A549 treated with CpdA at 1 μM for 4 hours (cell line): ENCODE measurements around the gene TCEAL4. TPM values are rescaled to one million over a fixed set of nuclear protein-coding genes. Genes with fewer than 3 reads are reported as not detected.

Experiments
- total RNA-seq: library from RNA; stranded (reverse); fragments of 200-300 nt; extraction: Qiagen RNA extraction; gene quantifications from 5 replicates; pipeline ENCODE4 v1.2.3, GENCODE V29; 2022; ENCODE audit warnings: low read depth

The TCEAL4 gene
- total RNA-seq: 102 to 160 TPM (median 114 TPM) in 5 replicates

GRCh38 chrX:103585411-103586313, at the start of gene TCEAL4:
Gene TCEAL4 (plus strand): TSS chrX:103585515. CDS start chrX:103586676, 1,161 bp downstream.

GRCh38 chrX:103607364-103608305, 22.3 kb downstream of the TCEAL4 start, which contains the start of gene TCEAL3:
Gene TCEAL3 (plus strand): TSS chrX:103607963. CDS start chrX:103609065, 1,102 bp downstream.

GRCh38 chrX:103628386-103629317, 43.3 kb downstream of the TCEAL4 start, which contains the start of gene TCEAL1:
Gene TCEAL1 (plus strand): TSS chrX:103628975. CDS start chrX:103629917, 942 bp downstream.

Other genes with a start within 250 kb of the TCEAL4 start
- 80.6 to 158 TPM (median 90.0 TPM) in 5 replicates for gene TCEAL9, start 229.0 kb upstream of the TCEAL4 start, total RNA-seq
- 223 to 252 TPM (median 226 TPM) in 5 replicates for gene BEX3, start 209.0 kb upstream of the TCEAL4 start, total RNA-seq
- gene RAB40A, start 66.0 kb upstream of the TCEAL4 start, total RNA-seq: not detected in 5 replicates
- gene TCEAL3, start 22.4 kb downstream of the TCEAL4 start, total RNA-seq: 13.5 to 20.6 TPM (median 19.0 TPM) in 5 replicates
- gene TCEAL1, start 43.5 kb downstream of the TCEAL4 start, total RNA-seq: 32.6 to 46.0 TPM (median 36.4 TPM) in 5 replicates
- gene MORF4L2, start 101.2 kb downstream of the TCEAL4 start, total RNA-seq: 429 to 1,166 TPM (median 478 TPM) in 5 replicates
- gene TMEM31, start 125.4 kb downstream of the TCEAL4 start, total RNA-seq: 0.08 to 0.27 TPM in 2 of 5 replicates, not detected in the others
- not detected in 5 replicates for gene PLP1, start 191.3 kb downstream of the TCEAL4 start, total RNA-seq
- gene RAB9B, start 246.7 kb downstream of the TCEAL4 start, total RNA-seq: 0.05 TPM in 3 of 5 replicates, not detected in the others